ENCODE measurements around the gene LZTS3.

The LZTS3 gene

DNA sequence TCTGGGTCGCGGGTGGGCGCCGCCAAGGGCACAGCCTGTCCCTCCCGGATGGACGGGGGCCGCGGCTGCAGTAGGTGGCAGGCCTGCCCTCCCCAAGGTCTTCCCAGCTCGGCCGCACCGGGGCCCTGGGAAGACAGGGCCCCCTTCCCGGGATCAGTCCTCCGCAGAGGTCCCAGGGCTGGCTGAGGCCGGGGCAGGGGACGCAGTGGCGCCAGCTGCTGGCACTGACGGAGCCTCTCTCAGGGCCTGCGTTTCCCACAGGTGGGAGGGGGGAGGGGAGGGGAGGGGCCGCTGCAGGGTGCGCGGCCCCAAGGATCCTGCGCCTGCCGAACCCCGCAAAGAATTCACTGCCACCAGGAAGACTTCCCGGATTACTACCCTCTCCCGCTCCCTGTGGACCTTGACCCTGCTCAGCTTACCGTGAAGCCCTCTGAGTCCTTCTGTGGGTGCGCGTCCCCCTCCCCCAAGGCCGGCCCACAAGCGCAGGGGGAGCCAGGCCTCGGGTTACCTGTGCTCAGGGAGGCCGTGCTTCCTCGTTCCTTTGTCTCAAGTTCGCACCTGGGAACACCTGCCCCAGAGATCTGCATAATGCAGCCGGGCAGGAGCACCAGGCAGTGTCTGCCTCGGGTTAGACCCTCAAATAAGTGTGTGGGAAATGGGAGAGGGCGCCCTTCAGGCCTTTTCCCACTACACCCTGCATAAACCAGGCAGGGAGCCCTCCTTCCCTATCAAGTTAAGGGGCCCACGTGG, 5.1 kb downstream of the LZTS3 start:
- TF ChIP-seq FOXP2 (optimal IDR thresholded peaks at IDR 0.05; ENCODE audit: borderline replicate concordance, extremely low read depth, extremely low read length, insufficient read depth) (no peak), TAF1 (IDR thresholded peaks at IDR 0.05; ENCODE audit: borderline replicate concordance, insufficient read depth, low read length) (no peak), POLR2AphosphoS5 (IDR thresholded peaks at IDR 0.05; ENCODE audit: low read depth, low read length) (no peak), SIN3A (IDR thresholded peaks at IDR 0.05; ENCODE audit: borderline replicate concordance, insufficient read depth, low read length) (no peak)
- TF ChIP-seq, protein P1, sequence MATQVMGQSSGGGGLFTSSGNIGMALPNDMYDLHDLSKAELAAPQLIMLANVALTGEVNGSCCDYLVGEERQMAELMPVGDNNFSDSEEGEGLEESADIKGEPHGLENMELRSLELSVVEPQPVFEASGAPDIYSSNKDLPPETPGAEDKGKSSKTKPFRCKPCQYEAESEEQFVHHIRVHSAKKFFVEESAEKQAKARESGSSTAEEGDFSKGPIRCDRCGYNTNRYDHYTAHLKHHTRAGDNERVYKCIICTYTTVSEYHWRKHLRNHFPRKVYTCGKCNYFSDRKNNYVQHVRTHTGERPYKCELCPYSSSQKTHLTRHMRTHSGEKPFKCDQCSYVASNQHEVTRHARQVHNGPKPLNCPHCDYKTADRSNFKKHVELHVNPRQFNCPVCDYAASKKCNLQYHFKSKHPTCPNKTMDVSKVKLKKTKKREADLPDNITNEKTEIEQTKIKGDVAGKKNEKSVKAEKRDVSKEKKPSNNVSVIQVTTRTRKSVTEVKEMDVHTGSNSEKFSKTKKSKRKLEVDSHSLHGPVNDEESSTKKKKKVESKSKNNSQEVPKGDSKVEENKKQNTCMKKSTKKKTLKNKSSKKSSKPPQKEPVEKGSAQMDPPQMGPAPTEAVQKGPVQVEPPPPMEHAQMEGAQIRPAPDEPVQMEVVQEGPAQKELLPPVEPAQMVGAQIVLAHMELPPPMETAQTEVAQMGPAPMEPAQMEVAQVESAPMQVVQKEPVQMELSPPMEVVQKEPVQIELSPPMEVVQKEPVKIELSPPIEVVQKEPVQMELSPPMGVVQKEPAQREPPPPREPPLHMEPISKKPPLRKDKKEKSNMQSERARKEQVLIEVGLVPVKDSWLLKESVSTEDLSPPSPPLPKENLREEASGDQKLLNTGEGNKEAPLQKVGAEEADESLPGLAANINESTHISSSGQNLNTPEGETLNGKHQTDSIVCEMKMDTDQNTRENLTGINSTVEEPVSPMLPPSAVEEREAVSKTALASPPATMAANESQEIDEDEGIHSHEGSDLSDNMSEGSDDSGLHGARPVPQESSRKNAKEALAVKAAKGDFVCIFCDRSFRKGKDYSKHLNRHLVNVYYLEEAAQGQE (IDR thresholded peaks at IDR 0.05; ENCODE audit: insufficient read depth in 1 of 2, low read depth in 2 of 2, low read length in 2 of 2), result no peak

DNA sequence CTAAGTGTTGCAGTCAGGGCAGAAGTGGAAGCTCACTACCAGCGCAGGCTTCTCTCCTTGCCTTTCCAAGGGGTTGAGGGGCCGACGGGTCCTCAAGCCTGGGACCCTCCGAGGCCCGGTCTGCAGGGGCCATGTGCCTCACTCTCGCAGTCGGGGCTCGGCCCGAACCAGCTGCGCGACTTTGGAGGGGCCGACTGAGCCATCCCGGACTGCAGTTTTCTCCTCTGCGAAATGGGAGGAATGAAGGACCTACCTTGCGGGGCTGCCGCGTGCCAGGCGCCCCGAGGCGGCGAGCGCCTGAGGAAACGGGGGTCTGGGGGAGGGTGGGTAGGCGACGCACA, 5.6 kb downstream of the LZTS3 start:
- no peak for TF ChIP-seq FOXP2 (optimal IDR thresholded peaks at IDR 0.05; ENCODE audit: borderline replicate concordance, extremely low read depth, extremely low read length, insufficient read depth)
- no peak for TF ChIP-seq TAF1 (IDR thresholded peaks at IDR 0.05; ENCODE audit: borderline replicate concordance, insufficient read depth, low read length)

DNA sequence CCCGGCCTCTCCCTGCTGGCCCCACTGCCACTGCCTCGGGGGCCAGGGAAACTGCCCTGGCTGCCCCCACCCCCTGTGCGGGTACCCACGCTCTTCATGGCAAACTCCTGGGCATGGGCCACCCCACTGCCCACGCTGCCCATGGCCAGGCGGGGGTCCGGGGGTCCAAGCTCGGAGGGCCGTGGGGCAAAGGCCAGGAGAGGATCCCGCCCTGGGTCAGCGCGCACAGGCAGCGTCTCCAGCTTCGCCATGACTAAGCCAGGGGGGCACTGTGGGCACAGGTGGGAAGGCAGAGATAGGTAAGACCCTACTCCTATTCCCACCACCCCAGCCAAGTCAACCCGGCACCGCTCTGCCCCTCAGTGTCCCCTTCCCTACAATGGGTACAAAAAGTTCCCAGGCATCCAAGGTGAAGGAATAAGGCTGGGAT, 6.4 kb downstream of the LZTS3 start:
- TF ChIP-seq TAF1 (IDR thresholded peaks at IDR 0.05; ENCODE audit: borderline replicate concordance, insufficient read depth, low read length) (no peak), SIN3A (IDR thresholded peaks at IDR 0.05; ENCODE audit: borderline replicate concordance, insufficient read depth, low read length) (no peak), POLR2AphosphoS5 (IDR thresholded peaks at IDR 0.05; ENCODE audit: low read depth, low read length) (no peak), FOXP2 (optimal IDR thresholded peaks at IDR 0.05; ENCODE audit: borderline replicate concordance, extremely low read depth, extremely low read length, insufficient read depth) (no peak)
- TF ChIP-seq, protein P1 (IDR thresholded peaks at IDR 0.05; ENCODE audit: insufficient read depth in 1 of 2, low read depth in 2 of 2, low read length in 2 of 2), result no peak

DNA sequence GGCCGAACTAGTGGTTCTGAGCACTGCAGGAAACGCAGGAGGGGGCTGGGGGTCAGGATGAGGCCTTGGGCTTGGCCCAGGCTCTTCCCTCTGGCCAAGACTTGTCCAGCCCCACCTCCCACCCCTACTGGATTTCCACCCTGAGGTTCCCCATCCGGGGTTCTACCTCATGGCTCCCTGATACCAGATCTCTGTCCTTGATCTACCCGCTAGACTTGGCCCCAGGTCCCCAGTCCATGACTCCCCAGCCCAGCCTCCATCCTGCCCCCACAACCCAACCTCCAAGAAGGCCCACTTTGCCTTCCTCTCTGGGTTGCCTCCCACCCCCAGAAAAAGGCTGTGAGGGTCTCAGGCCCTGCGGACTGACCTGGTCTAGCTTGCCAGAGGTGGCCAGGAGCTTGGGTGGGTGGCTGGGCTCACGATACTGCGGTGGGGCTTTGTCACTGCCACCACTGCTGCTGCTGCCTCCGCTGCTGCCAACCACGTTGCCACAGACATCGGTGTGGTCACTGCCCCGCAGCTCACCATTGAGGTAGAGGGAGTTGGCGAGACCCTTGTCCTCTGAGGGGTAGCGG, 6.9 kb downstream of the LZTS3 start:
- TF ChIP-seq FOXP2 (optimal IDR thresholded peaks at IDR 0.05; ENCODE audit: borderline replicate concordance, extremely low read depth, extremely low read length, insufficient read depth), result no peak
- TF ChIP-seq, protein P1 (IDR thresholded peaks at IDR 0.05; ENCODE audit: insufficient read depth in 1 of 2, low read depth in 2 of 2, low read length in 2 of 2), result no peak

DNA sequence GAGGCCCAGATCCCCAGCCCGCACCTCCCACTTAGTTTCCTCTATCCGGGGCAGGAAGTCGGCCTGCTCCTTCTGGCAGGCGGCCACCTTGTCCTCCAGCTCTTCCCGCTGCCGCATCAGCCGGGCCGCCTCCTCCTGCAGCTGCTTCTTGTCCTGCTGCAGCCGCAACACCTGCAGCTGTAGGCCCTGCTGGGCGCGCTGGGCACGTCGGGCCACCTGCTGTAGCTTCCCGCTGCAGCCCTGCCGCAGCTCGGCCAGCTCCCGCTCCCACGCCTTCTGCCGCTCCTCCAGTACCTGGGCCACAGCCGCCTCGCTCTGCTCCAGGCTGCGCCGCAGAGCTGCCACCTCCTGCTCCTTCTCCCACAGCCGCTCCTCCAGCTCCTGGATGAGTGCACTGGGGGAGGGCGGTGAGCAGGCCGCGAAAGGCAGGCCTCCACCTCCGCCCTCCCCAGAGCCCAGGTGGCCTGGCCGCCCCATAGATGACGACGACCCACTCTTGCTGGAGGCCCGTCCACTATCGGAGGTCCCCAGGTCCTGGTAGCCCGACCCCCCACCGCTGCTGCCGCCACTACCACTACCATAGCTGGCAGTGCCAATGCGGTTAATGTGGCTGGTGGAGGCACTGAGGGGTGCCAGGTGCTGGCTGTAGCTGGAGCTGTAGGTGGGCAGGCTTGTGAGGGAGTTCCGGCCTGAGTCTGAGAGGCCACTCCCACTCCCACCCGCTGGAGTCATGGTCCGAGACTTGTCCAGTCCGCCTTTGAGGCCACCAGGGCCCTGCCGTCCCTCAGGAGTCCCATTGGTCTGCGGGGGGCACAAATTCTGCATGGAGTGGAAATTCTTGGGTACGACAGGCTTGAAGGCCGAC, 7.6 kb downstream of the LZTS3 start:
- peak; percentile 92 for TF ChIP-seq FOXP2 (optimal IDR thresholded peaks at IDR 0.05; ENCODE audit: borderline replicate concordance, extremely low read depth, extremely low read length, insufficient read depth)
- TF ChIP-seq POLR2AphosphoS5 (IDR thresholded peaks at IDR 0.05; ENCODE audit: low read depth, low read length), result no peak
- TF ChIP-seq, protein P1 (IDR thresholded peaks at IDR 0.05; ENCODE audit: insufficient read depth in 1 of 2, low read depth in 2 of 2, low read length in 2 of 2), result no peak
- TF ChIP-seq TAF1 (IDR thresholded peaks at IDR 0.05; ENCODE audit: borderline replicate concordance, insufficient read depth, low read length), result no peak
- TF ChIP-seq SIN3A (IDR thresholded peaks at IDR 0.05; ENCODE audit: borderline replicate concordance, insufficient read depth, low read length), result no peak
